Posterior vena cava (tissue), 2 donors: ENCODE measurements around the gene SCRN1. TPM values are rescaled to one million over a fixed set of nuclear protein-coding genes. Genes with fewer than 3 reads are reported as not detected.
"Not testable (repeated sequence)": the region's sequence is repeated elsewhere in the genome, so short reads cannot be mapped to it uniquely, and the experiment has no call there.

Source experiments
- DNase-seq: peaks from one replicate; pipeline ENCODE4 v3.0.0-alpha.2; 2020; ENCODE audit warnings: low spot score
- intact Hi-C, 2 donors: fragments of 100-400 bp; cut with DNase I; formaldehyde crosslinking; loops; one replicate each; pipeline versions ENCODE4 v1.14.1 to v1.14.2; 2022 to 2023
- total RNA-seq, 2 donors: library from RNA; stranded (reverse); fragmentation: NEBNext Ultra II Directional; extraction: Animal tissue kit (Norgen Biotek cat#: 25700); gene quantifications; one replicate each; pipeline ENCODE4 v1.2.1, GENCODE V29; 2021
- donor health status: DM: yes; HTN: yes; CAD: no.
- donor health status: DM: yes; HTN: yes; CAD: no.

The SCRN1 gene
- total RNA-seq, 2 donors from 2014 or later: 50.6 to 57.9 TPM

DNA sequence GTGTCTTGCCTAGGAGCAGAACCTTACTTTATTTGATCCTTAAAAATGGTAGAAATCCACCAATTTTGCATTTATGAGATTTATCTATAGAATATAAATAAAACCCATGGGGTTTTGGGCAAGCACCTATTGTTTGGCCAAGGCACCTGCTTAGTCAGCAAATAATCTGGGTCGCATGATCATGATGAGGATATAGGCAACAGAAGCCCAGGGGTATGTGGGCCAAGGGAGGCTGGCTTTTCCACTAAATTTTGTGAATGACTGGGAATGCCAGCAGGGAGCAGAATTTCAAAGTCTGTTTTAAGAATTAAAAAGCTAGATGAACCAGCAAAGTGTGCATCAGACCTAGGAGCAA lies 17.3 kb downstream of the SCRN1 start:
- no peak for DNase-seq
- intact Hi-C loops: no loop called here

- intact Hi-C loops: no loop called here
- no peak for DNase-seq
Observed at GRCh38 chr7:29971566-29972314, 17.9 kb downstream of the SCRN1 start.

DNA sequence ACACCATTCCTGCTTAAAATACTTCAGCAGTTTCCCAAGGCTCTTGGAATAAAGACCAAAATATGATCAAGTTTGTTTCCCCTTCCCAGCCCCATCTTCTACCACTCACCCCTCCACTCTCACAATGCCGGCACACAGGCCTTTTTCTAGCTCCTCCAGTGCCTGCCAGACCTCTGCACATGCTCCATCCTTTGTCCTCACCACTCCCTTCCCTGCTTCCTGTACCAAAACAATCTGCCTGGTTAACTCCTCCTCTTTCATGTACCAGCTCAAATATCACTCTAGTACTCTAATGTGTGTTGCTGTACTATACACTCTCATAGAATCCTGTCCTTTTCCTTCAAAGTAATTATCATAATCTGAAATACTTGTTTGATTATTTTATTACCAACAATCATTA lies 19.4 kb downstream of the SCRN1 start:
- intact Hi-C loops: no loop called here
- DNase-seq: no peak

DNA sequence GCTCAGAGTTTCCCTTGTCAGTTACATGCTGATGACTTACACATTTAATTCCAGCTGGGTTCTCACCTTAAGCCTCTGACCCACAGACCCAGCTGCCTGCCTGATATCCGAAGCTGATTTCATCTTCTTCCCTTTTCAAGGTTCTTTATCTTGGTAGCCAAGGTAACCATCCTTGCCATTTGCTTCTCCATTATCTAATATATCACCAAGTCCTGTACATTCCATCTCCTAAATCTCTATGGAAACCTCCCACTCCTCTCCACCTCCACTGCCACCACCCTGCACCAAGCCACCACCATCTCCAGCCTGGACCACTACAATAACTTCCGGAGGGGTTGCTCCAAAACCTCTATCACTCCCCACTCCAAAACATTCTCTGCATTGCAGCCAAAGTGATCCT lies 19.9 kb downstream of the SCRN1 start:
- intact Hi-C loops: no loop called here
- no peak for DNase-seq

- DNase-seq: no peak
- intact Hi-C loops: no loop called here
Observed at GRCh38 chr7:29968683-29969395, 20.8 kb downstream of the SCRN1 start.

GRCh38 chr7:29965030-29965429 lies 24.6 kb downstream of the SCRN1 start:
- no peak for DNase-seq
- intact Hi-C loops: no loop called here

DNA sequence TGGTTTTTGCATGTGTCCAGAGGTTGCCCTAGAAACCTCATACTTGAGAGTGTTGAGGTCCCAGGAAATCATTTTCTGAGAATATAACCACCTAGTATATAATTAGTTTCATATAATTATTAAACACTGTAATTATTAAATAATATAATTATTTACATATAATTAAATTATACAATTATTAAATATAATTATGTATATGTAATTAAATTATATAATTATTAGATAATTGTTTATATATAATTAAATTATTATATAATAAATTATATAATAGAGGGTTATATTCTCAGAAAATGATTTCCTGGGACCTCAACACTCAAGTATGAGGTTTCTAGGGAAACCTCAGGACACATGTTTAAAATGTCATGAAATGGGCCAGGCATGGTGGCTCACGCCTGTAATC lies 27.6 kb downstream of the SCRN1 start:
- intact Hi-C loops: no loop called here
- DNase-seq: no peak

DNA sequence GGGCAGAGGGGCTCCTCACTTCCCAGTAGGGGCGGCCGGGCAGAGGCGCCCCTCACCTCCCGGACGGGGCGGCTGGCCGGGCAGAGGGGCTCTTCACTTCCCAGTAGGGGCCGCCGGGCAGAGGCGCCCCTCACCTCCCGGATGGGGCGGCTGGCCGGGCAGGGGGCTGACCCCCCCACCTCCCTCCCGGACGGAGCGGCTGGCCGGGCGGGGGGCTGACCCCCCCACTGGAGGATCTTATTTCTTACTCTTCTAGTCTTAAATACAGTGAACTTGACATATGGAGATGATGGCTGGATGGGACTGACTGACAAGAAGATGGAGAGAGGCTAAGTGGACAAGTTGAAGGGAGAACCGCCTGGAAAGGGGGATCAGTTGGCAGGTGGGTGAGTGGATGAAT lies 28.0 kb downstream of the SCRN1 start:
- DNase-seq, intact Hi-C loops: not testable (repeated sequence)

DNA sequence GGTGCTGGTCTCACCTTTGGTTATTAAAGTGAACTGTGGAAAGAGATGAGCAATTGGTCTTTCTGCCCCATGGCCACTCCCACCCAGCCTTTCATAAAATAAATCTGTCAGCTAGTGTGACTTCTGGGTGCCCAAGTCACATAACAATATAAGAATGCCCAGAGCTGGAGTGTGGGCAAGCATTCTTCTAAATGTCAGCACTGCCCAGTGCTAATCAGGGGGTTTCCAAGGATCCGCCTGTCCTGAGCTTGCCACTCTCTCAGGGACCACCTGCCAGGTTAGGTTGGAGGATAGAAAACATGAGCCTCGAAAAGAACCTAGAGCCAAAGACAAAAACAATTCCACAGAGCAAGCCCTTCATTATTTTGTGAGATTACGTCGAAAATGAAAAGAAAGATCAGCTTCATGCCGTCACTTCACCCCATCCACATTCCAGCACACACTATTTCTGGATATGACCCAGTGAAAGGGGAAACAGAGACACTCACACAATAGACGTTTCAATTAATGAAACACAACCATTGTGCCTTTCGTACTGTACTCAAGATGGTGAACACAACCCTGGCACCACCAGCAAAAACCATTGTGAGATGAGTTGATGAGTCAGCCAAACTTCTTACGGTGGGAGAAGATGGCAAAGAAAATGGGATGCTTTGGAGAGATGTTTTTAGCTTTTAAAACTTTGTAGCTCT lies 30.8 kb downstream of the SCRN1 start:
- intact Hi-C loops: no loop called here
- no peak for DNase-seq

- no peak for DNase-seq
- intact Hi-C loops: no loop called here
Observed at GRCh38 chr7:29957521-29958310, 31.9 kb downstream of the SCRN1 start.

DNA sequence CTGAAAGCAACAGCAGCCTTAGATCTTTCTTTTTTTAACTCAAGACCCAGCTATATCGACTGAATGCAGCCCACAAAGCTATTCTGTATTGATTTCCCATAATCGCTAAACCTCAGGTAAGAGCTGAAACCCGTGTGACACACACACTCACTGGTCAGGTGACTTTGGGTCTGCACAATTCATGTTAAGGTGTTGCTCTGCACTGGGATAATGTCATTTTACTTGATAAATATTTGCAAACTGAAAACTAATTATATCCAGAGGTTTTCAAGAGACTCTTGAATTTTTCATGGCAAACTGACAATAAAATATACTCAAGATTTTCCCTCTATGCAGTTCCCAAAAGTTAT lies 33.1 kb downstream of the SCRN1 start:
- intact Hi-C loops: no loop called here
- no peak for DNase-seq

- intact Hi-C loops: no loop called here
- no peak for DNase-seq
Observed at GRCh38 chr7:29955799-29956486, 33.7 kb downstream of the SCRN1 start.

GRCh38 chr7:29955075-29955792 lies 34.4 kb downstream of the SCRN1 start:
- DNase-seq: no peak
- intact Hi-C loops: no loop called here

- intact Hi-C loops: no loop called here
Observed at GRCh38 chr7:29953726-29954347, 35.8 kb downstream of the SCRN1 start.

GRCh38 chr7:29951206-29951605 lies 38.4 kb downstream of the SCRN1 start:
- no peak for DNase-seq
- intact Hi-C loops: no loop called here

More at GRCh38 chr7:29953726-29954347, 35.8 kb downstream of the SCRN1 start:
- no peak for DNase-seq

GRCh38 chr7:29950480-29950879 lies 39.1 kb downstream of the SCRN1 start:
- intact Hi-C loops: no loop called here

DNA sequence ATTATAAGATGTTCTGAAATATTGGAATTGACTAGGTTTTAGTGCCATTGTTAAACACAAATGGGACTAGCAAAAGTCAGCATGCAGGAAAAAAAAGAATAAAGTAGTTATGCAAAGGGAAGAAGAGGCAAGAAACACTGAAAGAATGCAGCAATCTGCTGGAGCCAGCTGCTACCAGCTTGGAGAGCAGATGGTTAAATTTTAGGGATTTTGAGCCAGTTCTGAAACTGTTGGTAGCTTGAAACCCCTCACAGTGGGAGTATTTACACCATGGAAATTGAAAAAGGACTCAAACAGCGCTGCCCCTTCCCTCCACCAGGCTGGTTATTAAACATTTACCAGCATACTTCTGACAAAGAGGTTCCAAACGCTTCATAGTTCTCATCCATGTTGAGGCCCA lies 41.0 kb downstream of the SCRN1 start:
- no peak for DNase-seq
- intact Hi-C loops: loop anchor here in 1 of 2 donors (10.0 kb wide), 1 partner anchor 106 kb away; no protein-coding TSS in a partner anchor

More at GRCh38 chr7:29950480-29950879, 39.1 kb downstream of the SCRN1 start:
- no peak for DNase-seq
